Measurements from ENCODE around the gene PTPRH.

The PTPRH gene

DNA sequence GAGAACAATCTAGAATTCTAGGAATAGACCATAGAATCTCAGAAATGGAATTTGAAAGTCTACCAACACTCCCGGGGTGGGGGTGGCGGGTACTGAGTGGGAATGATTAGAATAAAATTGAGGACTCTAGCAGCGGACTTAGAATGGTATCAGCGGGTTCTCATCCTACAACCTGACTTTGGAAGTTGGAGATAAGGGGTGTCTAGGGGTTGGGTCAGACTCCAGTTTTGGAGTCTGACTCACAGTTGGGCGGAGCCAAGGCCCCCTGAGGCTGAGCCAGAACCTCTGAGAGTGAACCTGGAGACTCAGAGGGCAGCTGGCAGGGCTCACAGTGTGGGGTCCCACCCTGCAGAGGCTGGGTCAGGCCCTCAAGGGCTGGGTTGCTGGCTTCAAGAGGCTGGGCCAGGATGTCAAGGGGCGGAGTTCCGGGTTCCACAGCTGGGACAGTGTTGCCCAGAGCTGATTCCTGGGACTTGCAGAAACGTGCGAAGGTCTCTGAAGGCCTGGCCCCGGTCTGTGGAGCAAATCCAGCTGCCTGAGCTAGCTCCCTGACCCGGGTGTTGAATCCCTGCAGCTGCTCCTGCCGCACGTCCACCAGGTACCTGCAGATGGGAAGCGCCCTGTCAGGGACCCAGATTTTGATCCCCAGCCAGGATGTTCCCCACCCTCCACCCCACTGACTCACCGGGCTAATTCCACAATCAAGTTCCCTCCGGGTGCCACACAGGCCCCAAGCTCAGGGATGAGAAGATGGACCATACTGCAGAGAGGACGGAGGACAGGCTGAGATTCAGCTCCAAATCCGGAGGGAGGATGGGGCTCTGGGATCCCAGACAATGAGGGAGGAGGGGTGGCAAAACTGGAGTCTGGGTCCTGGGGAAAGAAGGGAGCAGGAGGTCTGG, 50.2 kb downstream of the PTPRH start:
- TF ChIP-seq, protein P1, sequence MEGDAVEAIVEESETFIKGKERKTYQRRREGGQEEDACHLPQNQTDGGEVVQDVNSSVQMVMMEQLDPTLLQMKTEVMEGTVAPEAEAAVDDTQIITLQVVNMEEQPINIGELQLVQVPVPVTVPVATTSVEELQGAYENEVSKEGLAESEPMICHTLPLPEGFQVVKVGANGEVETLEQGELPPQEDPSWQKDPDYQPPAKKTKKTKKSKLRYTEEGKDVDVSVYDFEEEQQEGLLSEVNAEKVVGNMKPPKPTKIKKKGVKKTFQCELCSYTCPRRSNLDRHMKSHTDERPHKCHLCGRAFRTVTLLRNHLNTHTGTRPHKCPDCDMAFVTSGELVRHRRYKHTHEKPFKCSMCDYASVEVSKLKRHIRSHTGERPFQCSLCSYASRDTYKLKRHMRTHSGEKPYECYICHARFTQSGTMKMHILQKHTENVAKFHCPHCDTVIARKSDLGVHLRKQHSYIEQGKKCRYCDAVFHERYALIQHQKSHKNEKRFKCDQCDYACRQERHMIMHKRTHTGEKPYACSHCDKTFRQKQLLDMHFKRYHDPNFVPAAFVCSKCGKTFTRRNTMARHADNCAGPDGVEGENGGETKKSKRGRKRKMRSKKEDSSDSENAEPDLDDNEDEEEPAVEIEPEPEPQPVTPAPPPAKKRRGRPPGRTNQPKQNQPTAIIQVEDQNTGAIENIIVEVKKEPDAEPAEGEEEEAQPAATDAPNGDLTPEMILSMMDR (IDR thresholded peaks at IDR 0.05) = no peak

DNA sequence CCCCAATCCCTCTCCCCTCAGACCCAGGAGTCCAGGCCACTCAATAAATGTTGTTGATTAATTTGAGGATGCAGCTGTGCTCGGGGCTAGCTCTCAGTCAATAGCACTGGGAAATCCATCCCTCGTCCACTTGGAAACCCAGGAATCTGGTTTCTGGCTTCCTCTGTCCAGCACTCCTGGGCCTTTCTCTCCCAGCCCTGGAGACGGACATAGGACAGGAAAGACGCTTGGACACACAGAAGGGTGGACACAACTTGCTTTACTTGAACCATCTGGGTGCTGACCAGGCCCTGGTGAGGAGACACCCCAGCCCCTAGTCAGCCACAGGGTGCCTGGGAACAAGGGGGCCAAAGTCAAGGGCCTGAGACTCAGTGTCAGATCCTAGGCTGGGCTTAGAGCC, 50.9 kb downstream of the PTPRH start:
- TF ChIP-seq, protein P1 (IDR thresholded peaks at IDR 0.05) = no peak

- TF ChIP-seq, protein P1 (IDR thresholded peaks at IDR 0.05) = no peak
These were observed 52.0 kb downstream of the PTPRH start, which contains the start of gene TNNI3 for GRCh38 chr19:55157064-55157908. Gene TNNI3 (minus strand): TSS chr19:55157732. CDS start chr19:55157589, 143 bp downstream.

DNA sequence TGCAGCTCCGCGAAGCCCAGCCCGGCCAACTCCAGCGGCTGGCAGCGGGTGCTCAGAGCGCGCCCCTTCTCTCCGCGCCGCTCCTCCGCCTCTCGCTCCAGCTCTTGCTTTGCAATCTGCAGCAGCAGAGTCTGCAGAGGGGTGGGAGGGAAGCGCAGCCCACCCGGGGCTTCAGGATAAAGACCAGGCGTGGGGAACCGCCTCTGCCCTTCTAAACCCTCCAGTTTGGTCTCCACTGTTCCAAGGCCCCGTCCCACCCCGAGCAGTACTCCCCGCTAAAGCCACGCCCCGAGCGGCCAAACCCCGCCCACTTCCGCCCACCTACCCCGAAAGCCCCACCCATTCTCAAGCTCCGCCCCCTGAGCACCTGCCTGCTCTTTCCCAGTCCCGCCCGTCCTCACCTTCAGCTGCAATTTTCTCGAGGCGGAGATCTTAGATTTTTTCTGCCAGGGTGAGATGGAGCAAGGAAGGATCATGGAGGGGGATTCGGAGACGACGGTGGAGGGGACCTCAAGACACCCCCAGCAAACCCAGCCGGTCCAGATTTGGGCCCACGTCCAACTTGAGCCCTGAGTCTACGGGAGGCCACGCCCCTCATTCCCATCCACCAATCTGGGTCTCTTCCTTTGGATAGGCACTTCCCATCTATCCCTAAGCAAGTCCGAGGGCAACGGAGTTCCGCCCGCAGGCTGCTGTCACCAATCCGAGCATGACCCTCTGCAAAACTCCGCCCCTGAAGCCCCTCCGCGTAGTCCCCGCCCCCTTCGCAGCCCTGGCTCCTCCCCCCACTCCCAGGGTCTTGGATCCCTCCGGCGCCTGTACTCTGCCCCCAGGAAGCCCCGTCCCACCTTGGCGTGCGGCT, 52.9 kb downstream of the PTPRH start:
- TF ChIP-seq, protein P1 (IDR thresholded peaks at IDR 0.05) = no peak

- TF ChIP-seq, protein P1 (IDR thresholded peaks at IDR 0.05) = no peak
These were observed 55.5 kb downstream of the PTPRH start for GRCh38 chr19:55153652-55154264.

DNA sequence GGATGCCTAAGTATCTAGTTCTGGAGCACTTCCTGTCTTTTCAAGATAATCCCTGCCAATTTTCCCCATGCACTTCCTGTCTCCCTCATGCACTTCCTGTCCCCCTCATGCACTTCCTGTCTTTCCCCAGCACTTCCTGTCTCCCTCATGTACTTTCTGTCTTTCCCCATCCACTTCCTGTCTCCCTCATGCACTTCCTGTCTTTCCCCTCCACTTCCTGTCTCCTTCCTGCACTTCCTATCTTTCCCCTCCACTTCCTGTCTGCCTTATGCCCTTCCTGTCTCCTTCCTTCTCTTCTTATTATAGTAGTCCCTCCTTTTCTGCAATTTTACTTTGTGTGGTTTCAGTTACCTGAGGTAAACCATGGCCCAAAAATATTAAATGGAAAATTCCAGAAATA, 57.3 kb downstream of the PTPRH start:
- TF ChIP-seq, protein P1 (IDR thresholded peaks at IDR 0.05) = no peak
